OCI-LY1 (cell line): ENCODE data around the gene SLC17A2.

ENCODE experiments used
- H2AFZ ChIP-seq: fragments of 200-600 bp; sonication (generic), shearing (Covaris generic); 2 replicates; pipeline ENCODE4 v1.6.0; 2014; ENCODE audit warnings: antibody characterized with exemption, mild to moderate bottlenecking, low read length
- H3F3A ChIP-seq: fragments of 200-600 bp; sonication (generic), shearing (Covaris generic); 2 replicates; pipeline ENCODE4 v1.6.0; 2014; ENCODE audit warnings: mild to moderate bottlenecking, antibody characterized with exemption, low read length, moderate library complexity; ENCODE audit not compliant: insufficient read depth
- H3K27ac ChIP-seq: fragments of 200-600 bp; sonication (generic); 2 replicates; pipeline ENCODE4 v1.5.1; 2014; ENCODE audit warnings: low read length, mixed run types, mild to moderate bottlenecking, low read depth; ENCODE audit not compliant: poor library complexity, severe bottlenecking
- H3K27me3 ChIP-seq: fragments of 200-600 bp; sonication (generic); 2 replicates; pipeline ENCODE4 v1.6.0; 2014; ENCODE audit warnings: antibody characterized with exemption, mild to moderate bottlenecking, low read length, moderate library complexity; ENCODE audit not compliant: insufficient read depth
- H3K36me3 ChIP-seq: fragments of 200-600 bp; sonication (generic); 2 replicates; pipeline ENCODE4 v1.6.1; 2014; ENCODE audit warnings: mild to moderate bottlenecking, antibody characterized with exemption, low read length, moderate library complexity, mixed read lengths; ENCODE audit not compliant: insufficient read depth
- H3K4me1 ChIP-seq: fragments of 200-600 bp; sonication (generic); 2 replicates; pipeline ENCODE4 v1.5.1; 2014; ENCODE audit warnings: mild to moderate bottlenecking, low read length, moderate library complexity; ENCODE audit not compliant: insufficient read depth, severe bottlenecking
- H3K4me2 ChIP-seq: fragments of 200-600 bp; sonication (generic), shearing (Covaris generic); 2 replicates; pipeline ENCODE4 v1.6.1; 2014; ENCODE audit warnings: low read length
- H3K4me3 ChIP-seq: fragments of 200-600 bp; sonication (generic); 2 replicates; pipeline ENCODE4 v1.5.1; 2014; ENCODE audit warnings: low read length, low read depth, mild to moderate bottlenecking, mixed read lengths; ENCODE audit not compliant: poor library complexity, severe bottlenecking
- H3K79me2 ChIP-seq: fragments of 200-600 bp; shearing (Covaris generic); 2 replicates; pipeline ENCODE4 v1.6.1; 2016; ENCODE audit warnings: mixed run types, low read length, mixed read lengths; ENCODE audit not compliant: insufficient read depth
- H3K9ac ChIP-seq: fragments of 200-600 bp; sonication (generic), shearing (Covaris generic); 2 replicates; pipeline ENCODE4 v1.6.1; 2014; ENCODE audit warnings: mild to moderate bottlenecking, low read length, mixed read lengths
- H3K9me2 ChIP-seq: fragments of 200-600 bp; sonication (generic), shearing (Covaris generic); 2 replicates; pipeline ENCODE4 v1.6.1; 2014; ENCODE audit warnings: low read depth, mild to moderate bottlenecking, low read length, mixed read lengths
- H3K9me3 ChIP-seq: fragments of 200-600 bp; shearing (Covaris generic); 2 replicates; pipeline ENCODE4 v1.6.1; 2014; ENCODE audit warnings: low read length, mixed read lengths
- H4K20me1 ChIP-seq: fragments of 200-600 bp; sonication (generic), shearing (Covaris generic); 2 replicates; pipeline ENCODE4 v1.6.0; 2016; ENCODE audit warnings: mild to moderate bottlenecking, low read length; ENCODE audit not compliant: insufficient read depth
- CTCF ChIP-seq: fragments of 200-600 bp; sonication (generic), shearing (Covaris generic); IDR thresholded peaks from 2 replicates; pipeline ENCODE4 v1.5.1; 2017; ENCODE audit warnings: mild to moderate bottlenecking, antibody characterized with exemption, low read length, moderate library complexity, mixed read lengths
- EZH2 ChIP-seq: fragments of 200-600 bp; sonication (generic), shearing (Covaris generic); IDR thresholded peaks from 2 replicates; pipeline ENCODE4 v1.8.0; 2017; ENCODE audit warnings: borderline replicate concordance, mixed run types, mild to moderate bottlenecking, antibody characterized with exemption, low read length, moderate library complexity, mixed read lengths

SLC17A2 gene

GRCh38 chr6:25972902-25973301 is 42.4 kb upstream of the SLC17A2 start:
- TF ChIP-seq EZH2 (no peak), CTCF (no peak)

GRCh38 chr6:25972128-25972527 is 41.6 kb upstream of the SLC17A2 start:
- H3K79me2 ChIP-seq, result no peaks in the 10 kb centered on the region
- no peak overlapping the region for H3K9ac ChIP-seq
- no peak overlapping the region for H3K27ac ChIP-seq
- no peak overlapping the region for H3K4me3 ChIP-seq
- H3K9me3 ChIP-seq, result no peaks in the 10 kb centered on the region
- H2AFZ ChIP-seq, result no peak overlapping the region
- no peaks in the 10 kb centered on the region for H4K20me1 ChIP-seq
- H3K36me3 ChIP-seq, result peaks cover 94% of the 10 kb centered on the region
- TF ChIP-seq EZH2 (no peak), CTCF (no peak)
- H3K4me1 ChIP-seq, result peaks cover 7% of the 10 kb centered on the region
- H3K9me2 ChIP-seq, result no peaks in the 10 kb centered on the region
- H3K4me2 ChIP-seq, result no peak overlapping the region
- H3F3A ChIP-seq, result no peaks in the 10 kb centered on the region
- H3K27me3 ChIP-seq, result no peaks in the 10 kb centered on the region

More at GRCh38 chr6:25972902-25973301, 42.4 kb upstream of the SLC17A2 start:
- Histone ChIP-seq H3K36me3 (peaks cover 94% of the 10 kb centered on the region), H3K9me2 (no peaks in the 10 kb centered on the region), H3K9ac (no peak overlapping the region), H3K27me3 (no peaks in the 10 kb centered on the region), H3K9me3 (no peaks in the 10 kb centered on the region), H3K4me2 (no peak overlapping the region), H2AFZ (no peak overlapping the region), H4K20me1 (no peaks in the 10 kb centered on the region), H3K27ac (no peak overlapping the region), H3K4me3 (no peak overlapping the region), H3K79me2 (no peaks in the 10 kb centered on the region), H3F3A (no peaks in the 10 kb centered on the region), H3K4me1 (no peaks in the 10 kb centered on the region)

- H4K20me1 ChIP-seq, result no peaks in the 10 kb centered on the region
- no peak overlapping the region for H3K4me3 ChIP-seq
- no peak for TF ChIP-seq CTCF
- no peak for TF ChIP-seq EZH2
- no peak overlapping the region for H2AFZ ChIP-seq
- H3K27ac ChIP-seq, result no peak overlapping the region
- H3K27me3 ChIP-seq, result no peaks in the 10 kb centered on the region
- no peaks in the 10 kb centered on the region for H3K9me2 ChIP-seq
- H3K4me2 ChIP-seq, result no peak overlapping the region
- H3F3A ChIP-seq, result no peaks in the 10 kb centered on the region
- peaks cover 94% of the 10 kb centered on the region for H3K36me3 ChIP-seq
- H3K9ac ChIP-seq, result no peak overlapping the region
- H3K79me2 ChIP-seq, result no peaks in the 10 kb centered on the region
- peaks cover 15% of the 10 kb centered on the region for H3K4me1 ChIP-seq
- no peaks in the 10 kb centered on the region for H3K9me3 ChIP-seq
These were observed 40.8 kb upstream of the SLC17A2 start for GRCh38 chr6:25971187-25971821.
